ENCODE measurements around the gene LMAN2L. TPM values are rescaled to one million over a fixed set of nuclear protein-coding genes. Genes with fewer than 3 reads are reported as not detected.

The LMAN2L gene
- total RNA-seq, 2 experiments from 2014 or later: 4.8 to 5.7 TPM

DNA sequence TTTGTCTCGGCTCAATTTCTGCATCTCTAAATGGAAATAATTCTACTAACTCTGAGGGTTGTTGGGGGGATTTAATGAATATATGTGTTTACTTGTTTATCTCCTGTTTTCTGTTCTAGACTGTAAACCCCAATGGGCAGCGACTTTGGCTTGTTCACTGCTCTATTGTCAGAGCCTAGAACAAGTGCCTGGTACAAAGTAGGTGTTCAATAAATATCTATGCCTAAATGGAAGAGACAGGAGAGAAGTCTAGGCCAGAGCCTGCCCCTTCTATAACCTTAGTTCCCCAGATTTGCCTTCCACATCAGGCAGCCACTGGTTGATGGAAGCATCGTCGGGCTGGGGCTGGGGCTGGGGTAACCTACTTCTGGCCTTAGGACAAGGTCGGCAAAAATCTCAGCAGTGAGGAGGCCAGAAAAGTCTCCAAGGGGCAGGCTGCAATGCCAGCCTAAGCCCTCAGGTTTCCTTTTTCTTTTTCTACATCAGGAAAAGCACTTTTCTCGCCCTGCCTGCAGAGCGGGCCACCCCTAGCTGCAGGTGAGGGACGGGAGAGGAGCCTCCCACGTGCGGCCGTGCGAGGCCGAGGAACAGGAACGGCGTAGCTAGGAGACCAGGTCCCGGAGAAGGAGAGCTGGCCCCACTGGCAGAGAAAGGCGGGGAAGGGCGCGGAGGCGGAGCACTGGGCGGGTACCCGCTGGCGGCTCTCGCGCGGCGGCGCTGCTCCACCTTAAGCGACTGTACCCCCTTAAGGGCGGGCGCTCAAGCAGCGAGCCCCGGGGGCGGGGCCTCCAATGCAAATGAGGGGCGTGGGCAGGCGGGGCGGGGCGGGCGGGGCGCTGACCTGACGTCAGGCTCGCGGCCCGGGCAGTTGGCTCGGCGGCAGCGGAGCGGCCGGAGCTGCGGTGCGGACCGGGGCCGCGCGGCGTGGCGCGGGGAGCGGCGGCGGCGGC, 20.4 kb upstream of the LMAN2L start, which contains the start of gene CNNM4:
Gene CNNM4, plus strand, starts transcription at position 867 of the 950 bp plus-strand sequence. CDS start 98 bp downstream, outside the sequence.
- intact Hi-C loops (cut with DNase I, micrococcal nuclease): loop anchor here (1.0 to 5.0 kb wide), 8 partner anchors 20 to 494 kb away; partner anchors contain the start of genes CNNM3 (in 2 of the 2), KANSL3 (in 2 of the 2), LMAN2L (in 2 of the 2) and ANKRD36 (in 1 of the 2)
- CTCF ChIA-PET: interaction anchor here (0.6 to 3.3 kb wide), 12 partner anchors 14 to 220 kb away, joined by 3 to 13 read pairs (median 4); partner anchors contain the start of genes CNNM3 and KANSL3
- H3K4me3 Mint-ChIP-seq: peak within 1 kb of the TSS; percentile 75
- POLR2A ChIA-PET: interaction anchor here (0.6 to 1.0 kb wide), 3 partner anchors 20 to 54 kb away, joined by 3 to 6 read pairs (median 3); no protein-coding TSS in a partner anchor
- DNase-seq: peak; percentile 96
- H3K27ac Mint-ChIP-seq: peak within 1 kb of the TSS; percentile 82
- no peaks in the 10 kb centered on the region for H3K27me3 Mint-ChIP-seq
- no peaks in the 10 kb centered on the region for H3K36me3 Mint-ChIP-seq (ENCODE audit: low read depth)
- peak; percentile 93 for ATAC-seq
- H3K9me3 Mint-ChIP-seq (ENCODE audit: low read depth): no peaks in the 10 kb centered on the region
- H3K4me1 Mint-ChIP-seq: peaks cover 43% of the 10 kb centered on the region

DNA sequence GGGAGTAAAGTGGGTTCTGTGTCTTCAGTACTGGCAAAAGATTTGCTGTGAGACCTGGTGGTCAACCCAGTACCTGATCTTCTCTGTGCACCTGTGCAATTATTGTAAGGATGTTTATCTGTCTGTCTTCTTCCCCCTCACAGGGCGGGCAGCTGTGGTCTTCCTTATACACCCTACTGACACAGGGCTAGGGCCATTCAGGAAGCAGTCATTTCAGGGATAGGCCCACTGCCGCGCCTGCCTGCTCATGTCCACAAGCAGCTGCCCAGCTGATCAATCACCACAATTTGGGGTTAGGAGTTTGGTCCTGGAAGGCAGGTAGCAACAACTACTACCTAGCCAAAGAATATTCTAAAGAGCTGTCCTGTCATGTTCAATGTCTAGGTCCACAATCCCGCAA, 19.7 kb upstream of the LMAN2L start:
- H3K4me1 Mint-ChIP-seq: peaks cover 40% of the 10 kb centered on the region
- peak overlapping the region; percentile 73 for H3K27ac Mint-ChIP-seq
- no peak for ATAC-seq
- intact Hi-C loops (cut with DNase I, micrococcal nuclease): no loop called here
- ChIA-PET POLR2A (no interaction called here), CTCF (interaction anchor here (1.5 to 3.3 kb wide), 2 partner anchors 57 to 122 kb away, joined by 7 to 13 read pairs; partner anchors contain the start of genes CNNM3 and KANSL3)
- H3K4me3 Mint-ChIP-seq: peak overlapping the region; percentile 71
- H3K27me3 Mint-ChIP-seq: no peaks in the 10 kb centered on the region
- no peaks in the 10 kb centered on the region for H3K9me3 Mint-ChIP-seq (ENCODE audit: low read depth)
- DNase-seq: no peak
- H3K36me3 Mint-ChIP-seq (ENCODE audit: low read depth): no peaks in the 10 kb centered on the region

DNA sequence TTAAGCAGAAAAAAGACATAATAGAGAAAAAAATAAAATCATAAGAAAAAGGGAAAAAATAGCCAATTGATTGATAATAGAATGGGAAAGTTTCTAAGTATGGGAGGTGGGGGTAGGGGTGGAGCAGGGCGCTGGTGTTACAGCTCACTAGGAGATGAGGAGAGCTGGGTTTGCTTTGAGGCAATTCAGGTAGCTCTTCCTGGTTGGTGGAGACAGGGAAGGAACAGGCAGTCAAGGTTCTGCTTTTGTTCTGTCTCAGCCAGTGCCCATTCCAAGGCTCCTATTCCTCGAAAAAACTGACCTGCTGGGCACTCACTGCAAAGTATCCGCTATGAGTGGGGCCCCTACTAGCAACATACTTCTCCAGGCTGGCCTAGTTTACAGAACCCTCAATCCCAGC, 19.1 kb upstream of the LMAN2L start:
- Mint-ChIP-seq H3K27me3 (no peaks in the 10 kb centered on the region), H3K36me3 (ENCODE audit: low read depth) (no peaks in the 10 kb centered on the region), H3K27ac (no peak overlapping the region), H3K9me3 (ENCODE audit: low read depth) (no peaks in the 10 kb centered on the region), H3K4me1 (peaks cover 36% of the 10 kb centered on the region), H3K4me3 (no peak overlapping the region)
- intact Hi-C loops (cut with DNase I, micrococcal nuclease): no loop called here
- ChIA-PET CTCF (interaction anchor here (1.2 to 3.3 kb wide), 2 partner anchors 9 to 121 kb away, joined by 3 to 13 read pairs; partner anchors contain the start of gene KANSL3), POLR2A (no interaction called here)
- ATAC-seq (no peak), DNase-seq (no peak)

DNA sequence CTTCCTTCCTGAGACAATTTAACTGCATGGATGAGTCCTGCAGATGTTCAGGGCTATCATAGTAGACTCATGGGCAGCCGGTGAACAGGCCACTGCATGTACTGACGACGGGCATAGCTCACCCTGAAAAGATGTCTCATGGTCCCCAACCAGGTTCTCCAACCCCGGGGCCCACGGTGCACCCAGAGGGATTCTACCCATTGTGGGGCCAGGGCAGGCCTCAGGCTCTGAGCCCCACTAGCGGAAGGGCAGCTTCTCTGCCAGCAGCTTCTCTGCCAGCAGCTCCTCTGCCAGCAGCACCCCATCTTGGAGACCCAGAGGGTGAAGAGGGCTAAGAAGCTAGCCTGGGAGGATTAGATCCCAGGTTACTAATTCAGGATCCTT, 17.6 kb upstream of the LMAN2L start:
- Mint-ChIP-seq H3K9me3 (ENCODE audit: low read depth) (no peaks in the 10 kb centered on the region), H3K4me1 (peaks cover 25% of the 10 kb centered on the region), H3K36me3 (ENCODE audit: low read depth) (no peaks in the 10 kb centered on the region), H3K4me3 (no peak overlapping the region), H3K27me3 (no peaks in the 10 kb centered on the region), H3K27ac (no peak overlapping the region)
- ChIA-PET CTCF (interaction anchor here (0.6 to 1.2 kb wide), 4 partner anchors 10 to 210 kb away, joined by 3 read pairs; no protein-coding TSS in a partner anchor), POLR2A (no interaction called here)
- ATAC-seq: no peak
- DNase-seq: no peak
- intact Hi-C loops (cut with DNase I, micrococcal nuclease): no loop called here

DNA sequence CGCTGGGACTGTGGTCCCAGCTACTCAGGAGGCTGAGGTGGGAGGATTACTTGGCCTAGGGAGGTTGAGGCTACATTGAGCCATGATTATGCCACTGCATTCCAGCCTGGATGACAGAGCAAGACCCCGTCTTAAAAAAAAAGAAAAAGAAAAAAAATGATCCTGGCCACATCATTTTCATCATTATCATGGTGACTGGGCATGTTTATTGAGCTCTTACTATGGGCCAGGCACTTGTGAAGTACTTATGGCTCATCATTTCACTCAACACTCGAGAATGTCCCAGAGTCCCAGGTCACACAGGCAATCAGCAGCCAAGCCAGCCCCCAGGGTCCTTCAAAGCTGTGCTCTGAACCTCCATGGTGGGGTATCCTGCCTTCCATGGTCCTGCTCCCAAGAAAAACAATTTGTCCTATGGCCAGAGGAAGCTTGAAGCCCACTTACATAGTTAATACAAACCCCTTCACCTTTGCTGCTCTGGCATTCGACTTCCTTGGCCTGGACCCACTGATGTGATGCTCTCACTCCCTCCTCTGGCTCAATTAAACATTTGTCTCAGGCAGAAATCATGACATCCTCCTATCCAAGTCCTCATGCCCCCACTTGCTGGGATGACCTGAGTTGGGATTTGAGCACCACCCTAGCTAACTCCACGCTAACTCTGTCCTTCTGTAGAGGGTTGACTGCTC, 17.1 kb upstream of the LMAN2L start:
- CTCF ChIA-PET: interaction anchor here (0.6 to 1.2 kb wide), 6 partner anchors 8 to 210 kb away, joined by 3 to 4 read pairs (median 3); no protein-coding TSS in a partner anchor

DNA sequence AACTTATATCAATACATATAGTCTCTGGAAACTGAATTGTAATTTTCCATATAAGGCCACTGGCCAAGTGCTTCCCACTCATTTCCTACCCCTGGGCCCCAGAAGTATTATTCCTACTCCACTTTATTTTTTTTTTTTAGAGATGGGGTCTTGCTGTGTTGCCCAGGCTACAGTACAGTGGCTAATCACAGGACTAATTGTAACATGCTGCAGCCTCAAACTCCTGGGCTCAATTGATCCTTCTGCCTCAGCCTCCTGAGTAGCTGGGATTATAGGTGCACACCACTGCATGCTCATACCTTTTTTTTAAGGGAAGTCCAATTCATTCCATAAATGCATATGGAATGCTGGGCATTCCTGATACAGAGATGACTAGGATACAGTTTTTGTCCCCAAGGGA, 14.5 kb upstream of the LMAN2L start:
- no peak overlapping the region for H3K27ac Mint-ChIP-seq
- peaks cover 2% of the 10 kb centered on the region for H3K4me1 Mint-ChIP-seq
- no peak overlapping the region for H3K4me3 Mint-ChIP-seq
- CTCF ChIA-PET: interaction anchor here (1.5 kb wide), 1 partner anchor 13 kb away, joined by 3 read pairs; no protein-coding TSS in a partner anchor
- no peaks in the 10 kb centered on the region for H3K27me3 Mint-ChIP-seq
- ATAC-seq: no peak
- H3K9me3 Mint-ChIP-seq (ENCODE audit: low read depth): no peaks in the 10 kb centered on the region
- intact Hi-C loops (cut with DNase I, micrococcal nuclease): no loop called here
- DNase-seq: no peak
- POLR2A ChIA-PET: no interaction called here
- H3K36me3 Mint-ChIP-seq (ENCODE audit: low read depth): no peaks in the 10 kb centered on the region

More for the DNA sequence above, 17.1 kb upstream of the LMAN2L start:
- intact Hi-C loops (cut with DNase I, micrococcal nuclease): no loop called here
- Mint-ChIP-seq H3K4me1 (peaks cover 20% of the 10 kb centered on the region), H3K4me3 (no peak overlapping the region), H3K27ac (no peak overlapping the region), H3K9me3 (ENCODE audit: low read depth) (no peaks in the 10 kb centered on the region), H3K27me3 (no peaks in the 10 kb centered on the region), H3K36me3 (ENCODE audit: low read depth) (no peaks in the 10 kb centered on the region)
- POLR2A ChIA-PET: no interaction called here
- ATAC-seq (no peak), DNase-seq (no peak)

DNA sequence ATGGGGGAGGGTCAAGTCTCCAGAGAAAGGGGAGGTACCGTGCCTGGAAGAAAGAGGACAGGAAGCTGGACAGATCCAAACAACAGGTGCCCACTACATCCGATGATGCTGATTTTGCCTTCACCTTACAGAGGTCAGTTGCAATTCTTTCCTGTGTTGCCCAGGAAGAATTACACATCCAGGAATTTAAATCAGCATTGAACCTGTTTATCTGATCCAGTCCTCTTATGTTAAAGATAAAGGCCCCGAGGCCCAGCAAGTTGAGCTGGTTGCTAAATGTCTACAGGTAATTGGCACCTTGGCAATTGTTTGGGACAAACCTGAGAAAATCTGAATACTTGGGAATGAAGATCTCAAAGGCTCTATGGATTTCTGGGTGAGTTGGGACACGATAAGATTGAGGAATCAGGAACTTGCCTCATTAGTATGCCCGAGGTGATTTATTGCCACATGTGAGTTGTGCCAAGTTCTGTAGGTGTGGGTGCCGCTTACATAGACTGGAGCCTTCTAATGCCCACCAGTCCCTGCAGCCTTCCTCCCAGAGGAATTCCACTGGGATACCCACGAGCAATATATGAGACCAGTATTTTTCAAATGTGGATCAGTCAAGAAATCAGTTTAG, 13.9 kb upstream of the LMAN2L start:
- intact Hi-C loops (cut with DNase I, micrococcal nuclease): no loop called here
- Mint-ChIP-seq H3K27me3 (no peaks in the 10 kb centered on the region), H3K9me3 (ENCODE audit: low read depth) (no peaks in the 10 kb centered on the region), H3K4me3 (no peak overlapping the region), H3K27ac (no peak overlapping the region), H3K36me3 (ENCODE audit: low read depth) (no peaks in the 10 kb centered on the region), H3K4me1 (no peaks in the 10 kb centered on the region)
- ATAC-seq (no peak), DNase-seq (no peak)
- ChIA-PET CTCF (interaction anchor here (1.4 to 1.5 kb wide), 2 partner anchors 9 to 12 kb away, joined by 3 to 7 read pairs; no protein-coding TSS in a partner anchor), POLR2A (no interaction called here)

DNA sequence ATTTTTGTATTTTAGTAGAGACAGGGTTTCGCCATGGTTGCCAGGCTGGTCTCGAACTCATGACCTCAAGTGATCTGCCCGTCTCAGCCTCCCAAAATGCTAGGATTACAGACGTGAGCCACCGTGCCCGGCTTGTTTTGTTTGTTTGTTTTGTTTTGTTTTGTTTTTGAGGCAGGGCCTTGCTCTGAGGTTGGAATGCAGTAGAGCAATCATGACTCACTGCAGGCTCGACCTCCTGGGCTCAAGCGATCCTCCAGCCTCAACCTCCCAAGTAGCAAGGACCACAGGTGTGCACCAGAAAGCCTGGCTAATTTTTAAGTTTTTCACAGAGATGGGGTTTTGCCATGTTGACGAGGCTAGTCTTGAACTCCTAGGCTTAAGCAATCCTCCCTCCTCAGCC, 11.9 kb upstream of the LMAN2L start:
- CTCF ChIA-PET: no interaction called here
- intact Hi-C loops (cut with DNase I, micrococcal nuclease): no loop called here
- Mint-ChIP-seq H3K9me3 (ENCODE audit: low read depth) (no peaks in the 10 kb centered on the region), H3K4me3 (no peak overlapping the region), H3K27ac (no peak overlapping the region), H3K27me3 (no peaks in the 10 kb centered on the region), H3K36me3 (ENCODE audit: low read depth) (no peaks in the 10 kb centered on the region), H3K4me1 (no peaks in the 10 kb centered on the region)
- POLR2A ChIA-PET: no interaction called here
- ATAC-seq (no peak), DNase-seq (no peak)

DNA sequence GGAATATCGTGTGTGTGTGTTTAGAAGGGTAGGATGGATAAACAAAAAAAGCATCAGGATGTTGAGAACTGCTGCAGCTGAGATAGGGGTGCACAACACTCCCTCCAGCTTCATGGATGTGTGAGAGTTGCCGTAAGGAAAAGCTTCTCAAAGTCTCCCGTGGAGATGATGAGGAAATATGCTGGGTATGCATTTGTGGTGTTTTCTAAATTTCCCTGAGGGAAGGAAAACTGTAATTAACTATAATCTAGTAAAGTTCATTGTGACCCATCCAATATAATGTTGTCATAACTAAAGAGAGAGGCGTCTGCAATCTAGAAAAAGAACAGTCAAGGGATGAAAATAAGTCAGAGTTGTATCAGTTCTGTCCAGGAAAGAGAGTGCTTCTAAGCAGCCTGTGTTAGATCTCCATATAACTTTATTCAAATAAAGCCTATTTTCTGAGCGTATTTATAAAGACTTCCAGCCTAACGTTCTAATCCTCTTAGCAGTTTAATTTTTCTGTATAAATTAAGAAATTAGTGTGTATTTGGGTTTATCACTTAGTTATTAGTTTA, 7.3 kb upstream of the LMAN2L start:
- H3K27ac Mint-ChIP-seq: no peak overlapping the region
- H3K9me3 Mint-ChIP-seq (ENCODE audit: low read depth): no peaks in the 10 kb centered on the region
- intact Hi-C loops (cut with DNase I, micrococcal nuclease): loop anchor here in 1 of 2 experiments (10.0 kb wide), 1 partner anchor 918 kb away; the partner anchor contains the start of genes ACTR1B and C2orf92
- peaks cover 2% of the 10 kb centered on the region for H3K4me1 Mint-ChIP-seq
- ChIA-PET POLR2A (no interaction called here), CTCF (interaction anchor here (0.6 kb wide), 1 partner anchor 608 kb away, joined by 4 read pairs; no protein-coding TSS in a partner anchor)
- no peak overlapping the region for H3K4me3 Mint-ChIP-seq
- ATAC-seq: no peak
- no peaks in the 10 kb centered on the region for H3K36me3 Mint-ChIP-seq (ENCODE audit: low read depth)
- no peak for DNase-seq
- H3K27me3 Mint-ChIP-seq: no peaks in the 10 kb centered on the region

DNA sequence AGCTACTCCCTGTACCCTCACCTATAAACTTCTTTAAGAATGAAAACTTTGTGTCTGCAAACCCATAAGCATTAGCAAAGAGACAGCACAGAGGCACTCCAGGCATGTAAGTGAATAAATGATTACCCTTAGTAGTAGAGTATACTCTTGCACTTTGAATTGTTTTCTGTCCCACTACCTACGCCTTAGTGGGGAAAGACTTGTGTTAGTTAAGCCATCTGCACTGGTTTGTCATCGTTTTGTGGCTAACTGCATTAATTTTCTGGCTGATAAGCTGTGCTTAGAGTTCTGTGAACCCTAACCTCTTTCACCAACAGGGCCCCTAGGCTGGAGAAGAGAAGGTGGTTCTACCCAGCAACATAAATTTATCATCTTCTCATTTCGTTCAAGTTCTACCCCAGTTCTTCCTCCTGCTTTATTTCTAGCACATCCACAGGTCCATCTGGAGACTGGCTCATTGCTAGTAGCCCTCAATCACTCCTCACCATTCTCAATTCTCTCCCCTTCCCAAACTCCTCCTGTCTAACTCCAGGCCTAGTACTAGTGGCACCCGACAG, 710 bp downstream of the LMAN2L start:
- CTCF ChIA-PET: interaction anchor here (0.6 to 1.7 kb wide), 2 partner anchors 23 to 352 kb away, joined by 3 to 9 read pairs; partner anchors contain the start of gene CNNM4
- POLR2A ChIA-PET: no interaction called here
- ATAC-seq (no peak), DNase-seq (no peak)
- H3K27ac Mint-ChIP-seq: peak overlapping the region; percentile 84
- no peaks in the 10 kb centered on the region for H3K27me3 Mint-ChIP-seq
- peaks cover 40% of the 10 kb centered on the region for H3K4me1 Mint-ChIP-seq
- H3K9me3 Mint-ChIP-seq (ENCODE audit: low read depth): no peaks in the 10 kb centered on the region
- peaks cover 16% of the 10 kb centered on the region for H3K36me3 Mint-ChIP-seq (ENCODE audit: low read depth)
- intact Hi-C loops (cut with DNase I, micrococcal nuclease): no loop called here
- peak overlapping the region; percentile 98 for H3K4me3 Mint-ChIP-seq
